Measurements from ENCODE around the gene CMAS.

Gene CMAS

DNA sequence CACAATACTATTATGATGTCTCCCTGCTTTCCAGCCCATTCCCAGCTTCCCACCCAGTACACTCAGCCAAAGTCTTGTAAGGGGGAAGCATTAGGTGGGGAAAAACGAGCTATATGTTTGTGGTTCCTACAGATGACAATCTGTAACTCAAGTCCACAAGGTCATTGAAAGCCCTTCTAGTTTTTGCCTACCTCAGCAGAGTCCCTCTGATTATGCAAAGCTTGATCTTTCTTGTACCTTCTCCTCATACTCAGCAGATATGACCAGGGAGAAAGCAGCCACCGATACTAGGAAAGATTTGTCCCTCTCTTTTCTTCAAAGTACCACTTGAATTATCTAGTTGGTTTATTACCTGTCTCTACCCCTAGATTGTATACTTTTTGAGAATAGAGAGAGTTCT is 10.6 kb downstream of the CMAS start:
- H3K9me2 ChIP-seq (replicated peaks; ENCODE audit: insufficient read depth, low read length) = no peaks in the 10 kb centered on the region
- H3K79me2 ChIP-seq (ENCODE audit: low read length) = no peaks in the 10 kb centered on the region
- no peak overlapping the region for H3K4me2 ChIP-seq (ENCODE audit: low read depth, low read length)
- peaks cover 13% of the 10 kb centered on the region; the same call in 1 of the 2 replicates for H3K4me1 ChIP-seq (ENCODE audit: low read length)
- no peak overlapping the region for H2AFZ ChIP-seq (ENCODE audit: low read length)
- no peak overlapping the region for H3K9ac ChIP-seq (ENCODE audit: low read length)
- no peak overlapping the region for H3K27ac ChIP-seq (ENCODE audit: low read length)
- DNase-seq = no peak
- H3K27me3 ChIP-seq (replicated peaks; ENCODE audit: insufficient read depth, low read length) = no peaks in the 10 kb centered on the region
- H3K4me3 ChIP-seq (ENCODE audit: low read length) = no peak overlapping the region
- TF ChIP-seq, protein P1, sequence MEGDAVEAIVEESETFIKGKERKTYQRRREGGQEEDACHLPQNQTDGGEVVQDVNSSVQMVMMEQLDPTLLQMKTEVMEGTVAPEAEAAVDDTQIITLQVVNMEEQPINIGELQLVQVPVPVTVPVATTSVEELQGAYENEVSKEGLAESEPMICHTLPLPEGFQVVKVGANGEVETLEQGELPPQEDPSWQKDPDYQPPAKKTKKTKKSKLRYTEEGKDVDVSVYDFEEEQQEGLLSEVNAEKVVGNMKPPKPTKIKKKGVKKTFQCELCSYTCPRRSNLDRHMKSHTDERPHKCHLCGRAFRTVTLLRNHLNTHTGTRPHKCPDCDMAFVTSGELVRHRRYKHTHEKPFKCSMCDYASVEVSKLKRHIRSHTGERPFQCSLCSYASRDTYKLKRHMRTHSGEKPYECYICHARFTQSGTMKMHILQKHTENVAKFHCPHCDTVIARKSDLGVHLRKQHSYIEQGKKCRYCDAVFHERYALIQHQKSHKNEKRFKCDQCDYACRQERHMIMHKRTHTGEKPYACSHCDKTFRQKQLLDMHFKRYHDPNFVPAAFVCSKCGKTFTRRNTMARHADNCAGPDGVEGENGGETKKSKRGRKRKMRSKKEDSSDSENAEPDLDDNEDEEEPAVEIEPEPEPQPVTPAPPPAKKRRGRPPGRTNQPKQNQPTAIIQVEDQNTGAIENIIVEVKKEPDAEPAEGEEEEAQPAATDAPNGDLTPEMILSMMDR (IDR thresholded peaks at IDR 0.05; ENCODE audit: low read length) = no peak
- no peaks in the 10 kb centered on the region for H3F3A ChIP-seq (ENCODE audit: insufficient read depth, low read length)
- no peaks in the 10 kb centered on the region; the same call in none of the 2 replicates for H3K36me3 ChIP-seq (replicated peaks; ENCODE audit: insufficient read depth, low read length)
- H3K9me3 ChIP-seq (replicated peaks; ENCODE audit: insufficient read depth, low read length) = no peaks in the 10 kb centered on the region
- H4K20me1 ChIP-seq (ENCODE audit: insufficient read depth, low read length) = no peaks in the 10 kb centered on the region

DNA sequence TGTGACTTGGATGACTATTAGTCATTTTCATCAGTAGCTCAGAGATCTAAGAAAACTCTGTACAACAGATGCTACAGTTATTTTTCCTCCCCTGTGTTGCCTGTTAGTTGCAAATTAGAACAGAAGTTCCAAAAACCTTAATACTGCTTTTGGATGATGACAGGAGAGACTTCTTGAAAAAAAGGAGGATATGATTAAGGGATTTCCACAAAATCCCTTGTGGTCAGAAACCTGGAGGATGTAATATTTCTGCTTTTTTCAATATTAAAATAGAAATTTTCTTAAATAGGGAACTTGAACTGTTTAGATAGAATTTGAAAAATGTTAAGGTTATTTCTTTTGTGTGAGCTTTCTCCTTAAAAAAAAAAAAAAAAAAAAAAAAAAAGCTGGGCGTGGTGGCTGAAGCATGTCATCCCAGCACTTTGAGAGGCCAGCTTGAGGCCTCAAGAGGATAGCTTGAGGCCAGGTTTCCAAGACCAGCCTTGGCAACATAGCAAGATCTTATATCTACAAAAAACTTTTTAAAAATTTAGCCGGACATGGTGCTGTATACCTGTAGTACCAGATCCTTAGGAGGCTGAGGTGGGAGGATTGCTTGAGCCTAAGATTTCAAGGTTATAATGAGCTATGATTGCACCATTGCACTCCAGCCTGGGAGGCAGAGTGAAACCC is 14.1 kb downstream of the CMAS start:
- H3K27ac ChIP-seq (ENCODE audit: low read length) = no peak overlapping the region
- no peaks in the 10 kb centered on the region for H3K27me3 ChIP-seq (replicated peaks; ENCODE audit: insufficient read depth, low read length)
- peaks cover 5% of the 10 kb centered on the region for H3K36me3 ChIP-seq (replicated peaks; ENCODE audit: insufficient read depth, low read length)
- no peaks in the 10 kb centered on the region for H3K9me3 ChIP-seq (replicated peaks; ENCODE audit: insufficient read depth, low read length)
- peaks cover 5% of the 10 kb centered on the region; the same call in 1 of the 2 replicates for H3K4me1 ChIP-seq (ENCODE audit: low read length)
- no peak overlapping the region for H3K9ac ChIP-seq (ENCODE audit: low read length)
- no peaks in the 10 kb centered on the region for H3K79me2 ChIP-seq (ENCODE audit: low read length)
- H4K20me1 ChIP-seq (ENCODE audit: insufficient read depth, low read length) = no peaks in the 10 kb centered on the region
- no peak for DNase-seq
- TF ChIP-seq, protein P1 (IDR thresholded peaks at IDR 0.05; ENCODE audit: low read length) = no peak
- TF ChIP-seq EZH2 (optimal IDR thresholded peaks at IDR 0.05; ENCODE audit: low read depth, low read length) (no peak), EZH2phosphoT487 (IDR thresholded peaks at IDR 0.05; ENCODE audit: low read length) (no peak)
- H3K4me2 ChIP-seq (ENCODE audit: low read depth, low read length) = no peak overlapping the region
- no peaks in the 10 kb centered on the region for H3F3A ChIP-seq (ENCODE audit: insufficient read depth, low read length)
- no peak overlapping the region for H2AFZ ChIP-seq (ENCODE audit: low read length)
- no peaks in the 10 kb centered on the region for H3K9me2 ChIP-seq (replicated peaks; ENCODE audit: insufficient read depth, low read length)
- H3K4me3 ChIP-seq (ENCODE audit: low read length) = no peak overlapping the region

DNA sequence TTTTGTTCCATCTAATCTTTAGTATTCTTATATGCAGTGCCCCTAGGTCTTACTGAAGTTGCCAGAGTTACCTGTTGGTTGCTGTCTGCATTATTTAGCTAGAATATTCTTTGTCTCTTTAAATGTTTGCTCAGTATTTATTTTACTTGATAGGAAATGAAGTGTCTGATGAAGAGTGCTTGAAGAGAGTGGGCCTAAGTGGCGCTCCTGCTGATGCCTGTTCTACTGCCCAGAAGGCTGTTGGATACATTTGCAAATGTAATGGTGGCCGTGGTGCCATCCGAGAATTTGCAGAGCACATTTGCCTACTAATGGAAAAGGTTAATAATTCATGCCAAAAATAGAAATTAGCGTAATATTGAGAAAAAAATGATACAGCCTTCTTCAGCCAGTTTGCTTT is 18.9 kb downstream of the CMAS start:
- H3K27me3 ChIP-seq (replicated peaks; ENCODE audit: insufficient read depth, low read length) = no peaks in the 10 kb centered on the region
- H3K9ac ChIP-seq (ENCODE audit: low read length) = no peak overlapping the region
- no peaks in the 10 kb centered on the region for H3K9me3 ChIP-seq (replicated peaks; ENCODE audit: insufficient read depth, low read length)
- H4K20me1 ChIP-seq (ENCODE audit: insufficient read depth, low read length) = no peaks in the 10 kb centered on the region
- H3K4me2 ChIP-seq (ENCODE audit: low read depth, low read length) = no peak overlapping the region
- TF ChIP-seq EZH2phosphoT487 (IDR thresholded peaks at IDR 0.05; ENCODE audit: low read length) (no peak), EZH2 (optimal IDR thresholded peaks at IDR 0.05; ENCODE audit: low read depth, low read length) (no peak)
- TF ChIP-seq, protein P1 (IDR thresholded peaks at IDR 0.05; ENCODE audit: low read length) = no peak
- no peaks in the 10 kb centered on the region for H3F3A ChIP-seq (ENCODE audit: insufficient read depth, low read length)
- H3K27ac ChIP-seq (ENCODE audit: low read length) = no peak overlapping the region
- H3K36me3 ChIP-seq (replicated peaks; ENCODE audit: insufficient read depth, low read length) = peaks cover 5% of the 10 kb centered on the region; the same call in 1 of the 2 replicates
- H2AFZ ChIP-seq (ENCODE audit: low read length) = no peak overlapping the region
- DNase-seq = no peak
- no peaks in the 10 kb centered on the region for H3K4me1 ChIP-seq (ENCODE audit: low read length)
- H3K9me2 ChIP-seq (replicated peaks; ENCODE audit: insufficient read depth, low read length) = no peaks in the 10 kb centered on the region
- H3K79me2 ChIP-seq (ENCODE audit: low read length) = no peaks in the 10 kb centered on the region
- no peak overlapping the region for H3K4me3 ChIP-seq (ENCODE audit: low read length)
